Skeletal muscle satellite cell (primary cell): ENCODE results near the gene BAMBI.

Experiments used
- H3K27me3 ChIP-seq: 2 replicates; pipeline ENCODE4 v1.7.0; 2013; ENCODE audit warnings: low read length; ENCODE audit not compliant: control insufficient read depth, insufficient read depth
- H3K36me3 ChIP-seq: 2 replicates; pipeline ENCODE4 v1.7.0; 2013; ENCODE audit warnings: mild to moderate bottlenecking, control low read depth, low read length; ENCODE audit not compliant: insufficient read depth
- H3K4me1 ChIP-seq: 2 replicates; pipeline ENCODE4 v1.7.0; 2013; ENCODE audit warnings: low read length; ENCODE audit not compliant: control insufficient read depth, insufficient read depth
- H3K4me2 ChIP-seq: 2 replicates; pipeline ENCODE4 v1.7.0; 2013; ENCODE audit warnings: mild to moderate bottlenecking, low read length
- H3K4me3 ChIP-seq: 2 replicates; pipeline ENCODE4 v1.7.0; 2013; ENCODE audit warnings: low read length
- H3K9ac ChIP-seq: 2 replicates; pipeline ENCODE4 v1.7.0; 2013; ENCODE audit warnings: mild to moderate bottlenecking, low read depth, low read length, moderate library complexity
- H3K9me3 ChIP-seq: replicated peaks from 2 replicates; pipeline ENCODE4 v1.7.0; 2013; ENCODE audit warnings: mild to moderate bottlenecking, control low read depth, low read length

BAMBI gene

DNA sequence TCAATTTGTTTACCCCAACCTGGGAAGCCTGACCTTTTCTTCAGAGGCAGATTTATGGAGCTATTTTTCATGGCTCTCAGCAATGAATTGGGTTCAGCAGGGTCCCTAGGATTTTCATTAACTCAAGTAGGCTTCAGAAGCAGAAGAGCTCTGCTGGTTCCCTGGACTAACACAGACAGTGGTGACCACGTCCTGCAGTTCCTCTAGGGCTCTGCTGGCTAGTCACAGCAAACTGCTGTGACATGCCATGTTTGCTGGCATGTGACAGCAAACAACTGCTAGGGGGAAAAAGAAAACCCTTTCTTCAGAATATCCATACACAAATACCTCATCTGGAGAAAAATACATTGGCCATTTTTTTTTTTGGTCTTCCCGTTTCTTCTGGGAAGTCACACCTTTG is 13.2 kb downstream of the BAMBI start:
- Histone ChIP-seq H3K27me3 (peaks cover 19% of the 10 kb centered on the region), H3K4me3 (no peak overlapping the region)

DNA sequence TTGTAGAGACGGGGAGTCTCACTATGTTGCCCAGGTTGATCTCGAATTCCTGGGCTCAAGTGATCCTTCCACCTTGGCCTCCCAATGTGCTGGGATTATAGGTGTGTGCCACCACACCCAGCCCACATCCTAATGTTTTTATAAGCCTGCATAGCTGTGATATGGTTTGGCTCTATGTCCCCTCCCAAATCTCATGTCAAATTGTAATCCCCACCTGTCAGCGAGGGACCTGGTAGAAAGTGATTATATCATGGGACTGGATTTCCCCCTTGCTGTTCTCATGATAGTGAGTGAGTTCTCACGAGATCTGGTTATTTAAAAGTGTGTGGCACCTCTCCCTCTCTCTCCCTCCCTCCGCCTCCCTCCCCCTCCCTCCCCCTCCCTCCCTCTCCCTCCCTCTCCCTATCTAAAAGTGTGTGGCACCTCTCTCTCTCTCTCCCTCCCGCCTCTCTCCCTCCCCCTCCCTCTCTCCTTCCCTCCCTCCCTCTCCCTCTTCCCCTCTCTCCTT is 13.9 kb downstream of the BAMBI start:
- peaks cover 21% of the 10 kb centered on the region for H3K27me3 ChIP-seq
- no peaks in the 10 kb centered on the region for H3K4me1 ChIP-seq
- H3K4me3 ChIP-seq: no peak overlapping the region
- H3K9me3 ChIP-seq: no peaks in the 10 kb centered on the region
- H3K36me3 ChIP-seq: no peaks in the 10 kb centered on the region
- H3K9ac ChIP-seq: no peak overlapping the region
- no peak overlapping the region for H3K4me2 ChIP-seq

More for the DNA sequence above, 13.2 kb downstream of the BAMBI start:
- no peaks in the 10 kb centered on the region for H3K36me3 ChIP-seq
- no peak overlapping the region for H3K4me2 ChIP-seq
- H3K9me3 ChIP-seq: no peaks in the 10 kb centered on the region
- no peak overlapping the region for H3K9ac ChIP-seq
- no peaks in the 10 kb centered on the region for H3K4me1 ChIP-seq

DNA sequence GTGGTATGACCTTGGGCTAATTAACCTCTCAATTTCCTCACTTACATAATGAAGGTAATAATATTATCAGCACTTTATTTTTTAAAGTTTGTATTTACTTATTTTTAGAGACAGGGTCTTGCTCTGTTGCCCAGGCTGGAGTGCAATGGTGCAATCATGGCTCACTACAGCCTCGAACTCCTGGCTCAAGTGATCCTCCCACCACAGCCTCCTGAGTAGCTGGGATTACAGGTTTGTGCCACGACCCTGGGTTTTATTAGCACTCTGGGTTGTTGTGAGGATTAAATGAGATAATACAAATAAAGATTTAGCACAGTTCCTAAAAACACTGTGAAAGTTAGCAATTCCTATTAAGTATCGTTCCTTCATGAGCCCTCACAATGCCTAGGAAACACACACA is 14.7 kb downstream of the BAMBI start:
- Histone ChIP-seq H3K4me1 (no peaks in the 10 kb centered on the region), H3K36me3 (no peaks in the 10 kb centered on the region), H3K4me3 (no peak overlapping the region), H3K9ac (no peak overlapping the region), H3K9me3 (no peaks in the 10 kb centered on the region), H3K4me2 (no peak overlapping the region), H3K27me3 (peaks cover 18% of the 10 kb centered on the region)

DNA sequence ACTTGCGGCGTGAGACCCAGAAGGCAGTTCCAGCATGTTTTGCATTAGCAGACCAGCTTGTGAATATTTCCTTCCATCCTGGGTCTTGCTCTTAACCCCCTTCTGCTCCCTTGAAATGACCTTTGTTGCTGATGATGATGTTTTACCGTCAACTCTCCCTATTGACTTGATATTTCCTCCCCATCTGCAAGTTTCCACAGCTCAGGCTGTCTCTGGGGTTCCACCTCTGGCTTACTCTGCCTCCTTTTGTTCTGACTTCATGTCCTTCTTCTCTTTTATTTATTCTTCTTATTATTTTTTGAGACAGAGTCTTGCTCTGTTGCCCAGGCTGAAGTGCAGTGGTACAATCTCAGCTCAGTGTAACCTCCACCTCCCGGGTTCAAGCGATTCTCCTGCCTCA is 17.2 kb downstream of the BAMBI start:
- Histone ChIP-seq H3K4me1 (no peaks in the 10 kb centered on the region), H3K4me3 (no peak overlapping the region), H3K9me3 (no peaks in the 10 kb centered on the region), H3K27me3 (peaks cover 16% of the 10 kb centered on the region), H3K9ac (no peak overlapping the region), H3K4me2 (no peak overlapping the region), H3K36me3 (no peaks in the 10 kb centered on the region)

DNA sequence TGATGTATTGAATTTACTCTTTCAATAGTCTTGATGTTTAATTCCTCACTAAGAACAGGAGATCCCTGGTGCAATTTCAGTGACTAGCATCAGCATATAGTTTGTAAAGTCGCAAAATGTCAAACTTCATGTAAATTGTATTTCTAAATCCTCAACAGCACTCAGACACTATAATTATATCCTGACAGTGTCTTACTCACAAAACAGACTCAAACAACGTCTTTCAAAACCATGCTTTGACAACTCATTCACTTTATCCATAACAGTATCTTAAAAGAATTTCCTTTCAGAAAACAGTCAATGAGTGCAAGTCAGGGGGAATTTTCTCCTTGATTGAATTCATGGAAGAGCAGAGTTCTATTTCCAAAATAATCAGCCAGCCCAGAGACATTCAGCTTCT is 20.8 kb downstream of the BAMBI start:
- Histone ChIP-seq H3K9me3 (no peaks in the 10 kb centered on the region), H3K4me2 (no peak overlapping the region), H3K27me3 (peaks cover 9% of the 10 kb centered on the region), H3K4me3 (no peak overlapping the region), H3K9ac (no peak overlapping the region), H3K4me1 (no peaks in the 10 kb centered on the region), H3K36me3 (no peaks in the 10 kb centered on the region)

DNA sequence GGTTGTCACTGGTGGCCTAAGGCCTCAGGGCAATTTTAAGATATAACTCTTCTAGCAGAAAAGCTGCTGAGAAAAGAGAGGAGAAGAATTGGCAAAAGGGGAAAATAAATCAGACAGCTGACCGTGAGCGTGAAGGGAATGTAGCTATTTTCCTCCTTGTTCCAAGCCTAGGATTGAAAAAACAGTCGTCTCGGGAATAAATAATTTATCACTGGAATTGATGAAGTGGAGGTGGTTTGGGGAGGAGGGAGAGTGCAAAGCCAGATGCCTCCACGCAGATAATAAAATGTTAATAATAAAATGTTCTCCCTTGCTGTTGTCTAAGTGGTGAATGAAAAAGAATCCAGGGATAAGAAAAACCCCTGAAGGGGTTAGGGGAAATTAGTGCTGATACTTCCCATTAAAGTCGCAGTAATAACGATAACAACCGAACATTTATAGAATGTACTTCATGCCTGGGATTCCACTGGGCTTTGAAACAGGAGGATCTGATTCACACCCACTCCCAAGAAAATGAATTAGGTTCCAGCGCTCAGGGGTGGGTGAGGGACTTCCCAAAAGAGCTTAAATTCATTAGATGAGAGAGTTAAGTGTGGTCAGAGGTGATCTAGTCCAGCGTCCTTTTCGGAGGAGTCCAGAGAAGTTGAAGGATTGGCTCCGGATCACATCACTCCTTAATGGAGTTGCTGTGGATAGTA is 27.3 kb downstream of the BAMBI start:
- Histone ChIP-seq H3K4me1 (no peaks in the 10 kb centered on the region), H3K36me3 (no peaks in the 10 kb centered on the region), H3K4me3 (no peak overlapping the region), H3K27me3 (peaks cover 19% of the 10 kb centered on the region), H3K4me2 (no peak overlapping the region), H3K9me3 (no peaks in the 10 kb centered on the region), H3K9ac (no peak overlapping the region)

DNA sequence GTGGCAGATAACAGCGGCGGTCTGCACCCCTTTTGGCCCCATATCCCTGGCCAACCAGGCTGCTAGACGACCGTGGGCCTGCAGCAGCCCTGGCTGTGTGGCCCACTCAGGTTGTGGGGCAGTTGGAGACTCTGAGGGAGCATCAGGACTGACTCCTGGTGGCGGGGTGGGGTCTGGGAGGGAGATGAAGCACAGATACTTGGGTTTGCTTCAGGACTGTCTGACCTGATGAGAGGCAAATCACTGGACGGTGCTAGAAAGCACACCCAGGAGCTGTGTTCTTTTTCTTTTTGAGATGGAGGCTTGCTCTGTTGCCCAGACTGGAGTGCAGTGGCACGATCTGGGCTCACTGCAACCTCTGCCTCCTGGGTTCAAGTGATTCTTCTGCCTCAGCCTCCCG is 28.2 kb downstream of the BAMBI start:
- H3K9me3 ChIP-seq: no peaks in the 10 kb centered on the region
- no peaks in the 10 kb centered on the region for H3K4me1 ChIP-seq
- no peak overlapping the region for H3K4me2 ChIP-seq
- H3K27me3 ChIP-seq: peaks cover 19% of the 10 kb centered on the region
- no peaks in the 10 kb centered on the region for H3K36me3 ChIP-seq
- no peak overlapping the region for H3K9ac ChIP-seq
- no peak overlapping the region for H3K4me3 ChIP-seq

DNA sequence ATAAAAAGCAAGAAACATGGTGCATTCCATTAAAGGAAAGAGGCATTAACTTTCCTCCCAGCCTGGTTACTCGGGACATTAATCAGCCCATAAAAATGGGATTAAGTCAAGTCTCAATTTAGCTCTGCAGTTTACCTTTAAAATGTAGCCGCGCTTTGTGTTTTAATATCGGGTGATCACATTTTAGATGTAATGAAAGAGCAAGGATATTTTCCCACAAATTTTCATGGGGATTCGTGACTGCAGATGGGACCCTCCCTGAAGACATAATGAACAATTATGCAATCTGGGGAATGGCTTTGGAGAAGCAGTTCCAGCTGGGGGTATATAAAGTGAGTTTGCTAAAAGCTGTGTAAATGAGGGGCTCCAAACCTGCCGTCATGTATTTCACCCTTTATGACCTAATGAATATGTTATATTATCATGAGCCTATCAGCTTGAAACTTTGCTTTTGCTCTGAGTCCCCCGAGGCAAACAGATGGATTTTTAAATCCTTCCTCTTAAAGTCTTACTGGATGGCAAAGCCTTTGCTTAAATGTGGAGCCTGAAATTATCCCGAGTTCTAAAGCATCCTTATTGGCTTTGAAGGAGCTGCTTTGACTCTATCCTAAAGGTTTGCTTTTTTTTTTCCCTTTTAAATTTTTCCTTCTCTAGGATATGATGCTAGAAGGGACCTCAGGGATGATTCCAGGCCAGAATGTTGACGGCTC is 31.8 kb downstream of the BAMBI start:
- Histone ChIP-seq H3K4me3 (no peak overlapping the region), H3K36me3 (no peaks in the 10 kb centered on the region), H3K27me3 (peaks cover 14% of the 10 kb centered on the region), H3K4me1 (no peaks in the 10 kb centered on the region), H3K9me3 (no peaks in the 10 kb centered on the region), H3K9ac (no peak overlapping the region), H3K4me2 (no peak overlapping the region)

DNA sequence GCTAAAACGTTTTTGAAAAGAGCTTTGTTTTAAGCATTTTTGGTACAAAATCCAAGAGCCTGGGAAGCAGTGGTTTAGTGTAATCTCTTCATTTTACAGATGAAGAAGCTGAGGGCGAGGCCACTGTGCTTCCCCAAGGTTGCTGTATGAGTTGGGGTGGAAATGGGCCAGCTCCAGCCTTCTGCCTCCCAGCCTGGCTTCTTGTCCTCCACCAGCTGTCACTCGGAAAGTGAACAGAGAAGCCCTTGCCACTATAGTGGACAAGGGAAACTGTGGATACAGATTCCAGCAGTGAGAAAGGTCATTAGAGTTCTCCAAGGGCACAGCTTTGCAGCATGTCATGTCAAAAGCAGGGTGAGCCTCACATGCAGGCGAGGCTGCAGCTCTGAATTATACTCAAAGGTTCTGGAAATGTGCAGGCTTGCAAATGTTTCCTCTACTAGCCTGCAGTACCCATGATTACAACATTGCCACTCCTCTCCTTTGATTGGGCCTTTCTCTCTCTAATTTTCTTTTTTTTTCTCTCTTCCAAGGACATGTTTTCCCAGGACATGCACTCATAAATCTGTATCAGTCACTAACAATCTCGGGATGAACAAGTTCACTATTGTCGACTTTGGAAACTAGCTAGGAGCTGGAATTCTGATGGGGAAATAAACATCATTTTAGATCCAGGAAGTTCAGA is 33.0 kb downstream of the BAMBI start:
- peaks cover 14% of the 10 kb centered on the region for H3K27me3 ChIP-seq
- no peak overlapping the region for H3K9ac ChIP-seq
- H3K4me1 ChIP-seq: no peaks in the 10 kb centered on the region
- no peak overlapping the region for H3K4me2 ChIP-seq
- H3K36me3 ChIP-seq: no peaks in the 10 kb centered on the region
- H3K4me3 ChIP-seq: no peak overlapping the region
- H3K9me3 ChIP-seq: no peaks in the 10 kb centered on the region

DNA sequence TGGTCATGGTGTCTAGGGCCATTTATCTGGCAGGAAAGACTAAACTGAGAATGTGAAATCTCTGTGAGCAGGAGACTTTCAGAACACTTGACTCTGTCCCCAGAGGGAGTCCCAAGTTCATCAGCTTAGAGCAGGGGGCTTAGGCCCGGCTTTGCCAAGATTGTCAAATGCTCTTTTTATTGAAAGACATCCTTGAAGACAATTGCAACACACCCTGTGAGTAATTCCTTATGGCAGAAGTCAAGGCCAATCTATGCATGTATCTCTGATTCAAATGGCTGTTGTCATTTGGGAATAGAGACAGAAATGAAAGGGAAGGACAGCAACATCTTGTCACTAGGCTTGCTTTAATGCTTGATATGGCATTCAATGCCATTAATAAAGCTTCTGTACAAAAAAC is 33.7 kb downstream of the BAMBI start:
- Histone ChIP-seq H3K27me3 (peaks cover 12% of the 10 kb centered on the region), H3K4me1 (no peaks in the 10 kb centered on the region), H3K9me3 (no peaks in the 10 kb centered on the region), H3K4me3 (no peak overlapping the region), H3K4me2 (no peak overlapping the region), H3K9ac (no peak overlapping the region), H3K36me3 (no peaks in the 10 kb centered on the region)

DNA sequence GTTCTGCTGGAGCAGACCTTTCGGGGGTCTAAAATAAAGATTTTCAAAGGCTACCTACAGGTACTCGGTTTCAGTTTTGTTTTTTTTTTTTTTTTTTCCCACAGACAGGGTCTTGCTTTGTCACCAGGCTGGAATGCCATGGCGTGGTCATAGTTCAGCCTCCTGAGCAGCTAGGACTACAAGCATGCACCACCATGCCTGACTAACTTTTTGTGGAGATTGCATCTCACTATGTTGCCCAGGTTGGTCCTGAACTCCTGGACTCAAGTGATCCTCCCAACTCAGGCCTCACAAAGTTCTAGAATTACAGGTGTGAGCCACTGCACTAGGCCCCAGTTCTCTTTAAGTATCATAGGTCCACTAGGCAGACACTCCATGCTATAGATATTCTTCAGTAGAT is 34.5 kb downstream of the BAMBI start:
- H3K27me3 ChIP-seq: peaks cover 10% of the 10 kb centered on the region
- H3K4me1 ChIP-seq: no peaks in the 10 kb centered on the region
- H3K4me3 ChIP-seq: no peak overlapping the region
- no peaks in the 10 kb centered on the region for H3K9me3 ChIP-seq
- H3K4me2 ChIP-seq: no peak overlapping the region
- no peaks in the 10 kb centered on the region for H3K36me3 ChIP-seq
- H3K9ac ChIP-seq: no peak overlapping the region
